A673 (cell line): ENCODE measurements around the gene ERBIN.

Source experiments
- EZH2 ChIP-seq: fragments of 200-600 bp; sonication (generic); IDR thresholded peaks from 2 replicates; pipeline ENCODE4 v1.6.1; 2017; ENCODE audit warnings: borderline replicate concordance, low read depth, mild to moderate bottlenecking, mixed read lengths, antibody characterized with exemption, low read length; ENCODE audit not compliant: poor library complexity, severe bottlenecking
- TF ChIP-seq, protein P1 (sequence below): fragments of 300-800, 200-600 bp; sonication (generic); conservative IDR thresholded peaks from 2 replicates; pipeline ENCODE4 v1.5.1; 2017; ENCODE audit warnings: low read depth, mild to moderate bottlenecking, antibody characterized with exemption, low read length, moderate library complexity, mixed read lengths

DNA sequence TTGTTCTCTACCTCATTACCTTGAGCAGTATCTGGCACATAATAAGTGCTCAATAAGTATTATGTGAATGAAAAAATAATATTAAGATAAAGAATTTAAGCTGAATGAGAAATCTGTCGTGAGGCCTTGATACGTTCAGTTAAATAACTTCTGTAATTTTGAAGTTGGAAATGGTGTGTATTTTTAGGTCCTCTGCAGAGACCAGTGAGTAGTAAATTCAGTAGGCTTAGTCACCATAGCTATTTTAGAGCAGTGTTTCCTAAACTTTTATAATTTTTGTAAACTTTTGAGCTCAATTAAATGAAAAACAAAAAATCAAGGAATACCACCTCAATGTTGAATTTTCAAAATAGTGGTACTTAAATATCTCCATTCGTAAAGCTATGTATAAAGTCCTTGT lies 25.0 kb downstream of the ERBIN start:
- no peak for TF ChIP-seq EZH2
- TF ChIP-seq, protein P1, sequence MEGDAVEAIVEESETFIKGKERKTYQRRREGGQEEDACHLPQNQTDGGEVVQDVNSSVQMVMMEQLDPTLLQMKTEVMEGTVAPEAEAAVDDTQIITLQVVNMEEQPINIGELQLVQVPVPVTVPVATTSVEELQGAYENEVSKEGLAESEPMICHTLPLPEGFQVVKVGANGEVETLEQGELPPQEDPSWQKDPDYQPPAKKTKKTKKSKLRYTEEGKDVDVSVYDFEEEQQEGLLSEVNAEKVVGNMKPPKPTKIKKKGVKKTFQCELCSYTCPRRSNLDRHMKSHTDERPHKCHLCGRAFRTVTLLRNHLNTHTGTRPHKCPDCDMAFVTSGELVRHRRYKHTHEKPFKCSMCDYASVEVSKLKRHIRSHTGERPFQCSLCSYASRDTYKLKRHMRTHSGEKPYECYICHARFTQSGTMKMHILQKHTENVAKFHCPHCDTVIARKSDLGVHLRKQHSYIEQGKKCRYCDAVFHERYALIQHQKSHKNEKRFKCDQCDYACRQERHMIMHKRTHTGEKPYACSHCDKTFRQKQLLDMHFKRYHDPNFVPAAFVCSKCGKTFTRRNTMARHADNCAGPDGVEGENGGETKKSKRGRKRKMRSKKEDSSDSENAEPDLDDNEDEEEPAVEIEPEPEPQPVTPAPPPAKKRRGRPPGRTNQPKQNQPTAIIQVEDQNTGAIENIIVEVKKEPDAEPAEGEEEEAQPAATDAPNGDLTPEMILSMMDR: no peak
